GM12878 (cell line): ENCODE data around the gene IL3. TPM values are rescaled to one million over a fixed set of nuclear protein-coding genes. Genes with fewer than 3 reads are reported as not detected.

Experiments
- ATAC-seq: fragments of 200-7000 bp; cut with Tn5 transposase; 3 replicates; pipeline ENCODE4 v1.9.1; 2020; ENCODE audit warnings: mild to moderate bottlenecking, moderate library complexity
- BruUV-seq: library from RNA; stranded (reverse); fragments of 400-500 nt; replicated peaks from 2 replicates; lab custom pipeline; 2021; lab: Mats Ljungman, UMichigan
- CTCF ChIA-PET: fragments of 300-600 bp; sonication (Branson Sonifier 250); formaldehyde crosslinking; extraction: SDS; loops from one replicate; lab custom pipeline; 2021; ENCODE audit warnings: inconsistent platforms; lab: Yijun Ruan, JAX
- POLR2A ChIA-PET: fragments of 350-600 bp; formaldehyde crosslinking; extraction: SDS; loops from one replicate; lab custom pipeline; 2021; ENCODE audit warnings: inconsistent platforms; lab: Charles Lee
- RAD21 ChIA-PET: fragments of 300-600 bp; sonication (Branson Sonifier 250); formaldehyde crosslinking; loops from one replicate; lab custom pipeline; 2023; ENCODE audit warnings: antibody characterized with exemption; ENCODE audit not compliant: unreplicated experiment; lab: Charles Lee
- SMC1A ChIA-PET: fragments of 300-600 bp; sonication (Branson Sonifier 250); formaldehyde crosslinking; loops from one replicate; lab custom pipeline; 2023; ENCODE audit not compliant: unreplicated experiment, uncharacterized antibody; lab: Charles Lee
- DNase-seq: peaks from one replicate; pipeline ENCODE4 v3.0.0-alpha.2; 2011; ENCODE audit warnings: low read depth, low spot score
- FAIRE-seq: peaks from 3 replicates; lab custom pipeline; 2011; peaks lifted over from hg19 to GRCh38; lab: Jason Lieb, UNC
- H2AFZ ChIP-seq: 2 replicates; pipeline ENCODE4 v1.6.0; 2011; ENCODE audit warnings: low read depth, low read length, control low read depth; ENCODE audit not compliant: control insufficient read depth
- H3K27ac ChIP-seq: 2 replicates; pipeline ENCODE4 v1.5.1; 2011; ENCODE audit warnings: control low read depth; ENCODE audit not compliant: control insufficient read depth, insufficient read depth
- H3K27me3 ChIP-seq, 2 experiments: replicated peaks in 1 of 2; 2 replicates each; pipeline versions ENCODE4 v1.6.0 to v1.6.1; 2011; ENCODE audit warnings: low read length in 1 of 2; ENCODE audit not compliant: control insufficient read depth in 2 of 2, insufficient read depth in 2 of 2
- H3K36me3 ChIP-seq, 2 experiments: 2 replicates each; pipeline ENCODE4 v1.5.1; 2011; ENCODE audit warnings: low read length in 1 of 2; ENCODE audit not compliant: control insufficient read depth in 2 of 2, insufficient read depth in 2 of 2
- H3K4me1 ChIP-seq: 2 replicates; pipeline ENCODE4 v1.6.1; 2011; ENCODE audit warnings: mild to moderate bottlenecking, low read length, moderate library complexity, mixed read lengths; ENCODE audit not compliant: control insufficient read depth, insufficient read depth
- H3K4me2 ChIP-seq: 2 replicates; pipeline ENCODE4 v1.6.0; 2011; ENCODE audit warnings: control low read depth; ENCODE audit not compliant: control insufficient read depth, insufficient read depth
- H3K4me3 ChIP-seq: fragments of 200-600 bp; sonication (generic); 2 replicates; pipeline ENCODE4 v1.5.1; 2016
- H3K79me2 ChIP-seq: 2 replicates; pipeline ENCODE4 v1.6.0; 2011; ENCODE audit warnings: low read length; ENCODE audit not compliant: control insufficient read depth, insufficient read depth
- H3K9ac ChIP-seq: 2 replicates; pipeline ENCODE4 v1.8.0; 2011; ENCODE audit warnings: low read length, control low read depth, mixed read lengths; ENCODE audit not compliant: control insufficient read depth, insufficient read depth
- H3K9me3 ChIP-seq: replicated peaks from 3 replicates; pipeline ENCODE4 v1.5.1; 2011; ENCODE audit warnings: mild to moderate bottlenecking, low read length; ENCODE audit not compliant: control insufficient read depth, insufficient read depth
- H4K20me1 ChIP-seq: 2 replicates; pipeline ENCODE4 v1.6.0; 2011; ENCODE audit not compliant: control insufficient read depth, insufficient read depth
- ASH2L ChIP-seq: fragments of 300-600, 200-600 bp; sonication (generic); IDR thresholded peaks from 2 replicates; pipeline ENCODE4 v1.6.1; 2017; ENCODE audit warnings: low read depth, mild to moderate bottlenecking, borderline replicate concordance
- CEBPB ChIP-seq, 2 experiments: fragments of 150-350 bp in 1 of 2; IDR thresholded peaks; 2 replicates each; pipeline ENCODE4 v1.6.1; 2012 to 2014; ENCODE audit warnings: low read depth in 2 of 2, low read length in 2 of 2, borderline replicate concordance in 1 of 2, inconsistent platforms in 1 of 2
- CTCF ChIP-seq, 3 experiments: IDR thresholded peaks in 2 of 3; conservative IDR thresholded peaks in 1 of 3; 2 replicates each; pipeline ENCODE4 v1.5.1; 2011; ENCODE audit warnings: low read depth in 3 of 3, low read length in 3 of 3, mild to moderate bottlenecking in 3 of 3, control low read depth in 2 of 3, moderate library complexity in 2 of 3, inconsistent platforms in 1 of 3, mixed read lengths in 1 of 3; ENCODE audit not compliant: control insufficient read depth in 2 of 3, insufficient read depth in 1 of 3; ENCODE audit errors: extremely low read depth in 1 of 3
- JUND ChIP-seq: IDR thresholded peaks from 2 replicates; pipeline ENCODE4 v1.6.1; 2012; ENCODE audit warnings: low read depth, mild to moderate bottlenecking, low read length, improper control_type of control experiment, moderate library complexity
- PRDM15 ChIP-seq: fragments of 450-650 bp; formaldehyde crosslinking; IDR thresholded peaks from 2 replicates; pipeline ENCODE4 v1.4.0; 2020; ENCODE audit warnings: mild to moderate bottlenecking, moderate library complexity
- RAD21 ChIP-seq: IDR thresholded peaks from 2 replicates; pipeline ENCODE4 v1.6.1; 2011; ENCODE audit warnings: mild to moderate bottlenecking, low read depth, low read length, moderate library complexity; ENCODE audit not compliant: insufficient read depth
- ZNF687 ChIP-seq: fragments of 450-650 bp; IDR thresholded peaks from 2 replicates; pipeline ENCODE4 v1.6.1; 2017; ENCODE audit warnings: mild to moderate bottlenecking, moderate library complexity
- WGBS: methylation state at CpG from one replicate; pipeline ENCODE4 v1.1.6; 2016; ENCODE audit warnings: low lambda C conversion rate; ENCODE audit not compliant: insufficient replicate concordance, insufficient coverage; ENCODE audit errors: missing lambda C conversion rate; 5-methylcytosine and 5-hydroxymethylcytosine counted together
- in situ Hi-C: fragments of 300-500 bp; cut with MboI; formaldehyde crosslinking; loops from 9 replicates; pipeline ENCODE4 v1.14.3; 2018; ENCODE audit warnings: mixed read lengths
- intact Hi-C: fragments of 100-400 bp; cut with micrococcal nuclease; formaldehyde crosslinking; loops from one replicate; pipeline ENCODE4 v1.14.2; 2022; ENCODE audit not compliant: unreplicated experiment
- polyA plus RNA-seq, 11 experiments: library from polyadenylated mRNA; depleted of rRNA in 4 of 11; unstranded in 6 of 11; stranded (reverse) in 5 of 11; fragments of >200 nt; fragmentation: Nextera tagmentation in 4 of 11; fragmentation: Illumina TruSeq in 1 of 11; extraction: Ambion mirVana in 4 of 11; extraction: Trizol in 1 of 11; gene quantifications; 1 replicate in 1 of 11; 2 replicates in 10 of 11; pipeline versions ENCODE4 v1.2.1 to v1.2.3, GENCODE V29; 2011 to 2016; ENCODE audit warnings: inconsistent platforms in 2 of 11, missing spikeins in 2 of 11, low read depth in 1 of 11
- total RNA-seq, 4 experiments: library from RNA; depleted of rRNA in 3 of 4; stranded (reverse); fragments of >200 nt in 3 of 4; fragmentation: Illumina TruSeq in 1 of 4; extraction: Trizol in 1 of 4; gene quantifications; 2 replicates each; pipeline versions ENCODE4 v1.2.1 to v1.2.3, GENCODE V29; 2013 to 2021
- TF ChIP-seq, protein P1 (sequence below): fragments of 450-650 bp; IDR thresholded peaks from 2 replicates; pipeline ENCODE4 v1.6.1; 2017; ENCODE audit warnings: mild to moderate bottlenecking, moderate library complexity

The IL3 gene
- total and polyA plus RNA-seq, 10 of the 15 experiments (the other 5 are each of a cell fraction or from before 2014, with no cell fraction given), result not detected

DNA sequence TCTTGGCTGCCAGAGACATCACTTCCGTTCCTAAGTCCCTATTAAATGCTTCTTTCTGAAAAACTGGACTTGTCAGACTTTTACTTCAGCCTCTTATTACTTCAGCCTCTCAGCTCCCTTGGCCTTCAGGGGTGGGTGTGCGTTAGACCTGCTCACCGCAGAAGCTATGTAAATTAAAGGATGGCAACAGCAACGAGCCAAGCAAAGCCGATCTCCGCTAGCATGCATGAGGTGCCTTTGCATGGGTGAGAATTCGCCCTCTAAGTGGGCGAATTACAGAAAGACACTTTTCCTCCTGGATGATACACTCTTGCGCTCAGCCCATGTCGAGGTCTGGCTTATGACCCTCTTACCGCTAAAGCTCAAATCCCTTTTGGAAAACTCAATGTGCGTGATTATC is 10.9 kb upstream of the IL3 start:
- 68% methylated on average over 12 of the region's 12 CpGs for WGBS
- Histone ChIP-seq H3K4me1 (no peaks in the 10 kb centered on the region), H3K27ac (no peak overlapping the region), H3K9me3 (no peaks in the 10 kb centered on the region), H3K4me2 (no peak overlapping the region), H2AFZ (no peak overlapping the region), H4K20me1 (no peaks in the 10 kb centered on the region), H3K4me3 (no peak overlapping the region), H3K36me3 (no peaks in the 10 kb centered on the region), H3K27me3 (peaks cover 0 to 6% of the 10 kb centered on the region in 2 experiments; a peak in 3 of 4 replicates), H3K9ac (no peak overlapping the region), H3K79me2 (no peaks in the 10 kb centered on the region)
- ChIA-PET POLR2A (no interaction called here), SMC1A (interaction anchor here (1.2 kb wide), 1 partner anchor 13 kb away, joined by 3 read pairs; no protein-coding TSS in a partner anchor), RAD21 (no interaction called here), CTCF (interaction anchor here (1.1 to 2.2 kb wide), 2 partner anchors 14 to 42 kb away, joined by 3 to 8 read pairs; no protein-coding TSS in a partner anchor)
- intact Hi-C loops (no loop called here), in situ Hi-C loops (no loop called here)
- DNase-seq, result no peak
- BruUV-seq, result no TSS peak
- no peak for ATAC-seq
- no peak for FAIRE-seq
- TF ChIP-seq ZNF687, result no peak
- TF ChIP-seq ASH2L, result no peak
- no peak for TF ChIP-seq RAD21
- TF ChIP-seq, protein P1, sequence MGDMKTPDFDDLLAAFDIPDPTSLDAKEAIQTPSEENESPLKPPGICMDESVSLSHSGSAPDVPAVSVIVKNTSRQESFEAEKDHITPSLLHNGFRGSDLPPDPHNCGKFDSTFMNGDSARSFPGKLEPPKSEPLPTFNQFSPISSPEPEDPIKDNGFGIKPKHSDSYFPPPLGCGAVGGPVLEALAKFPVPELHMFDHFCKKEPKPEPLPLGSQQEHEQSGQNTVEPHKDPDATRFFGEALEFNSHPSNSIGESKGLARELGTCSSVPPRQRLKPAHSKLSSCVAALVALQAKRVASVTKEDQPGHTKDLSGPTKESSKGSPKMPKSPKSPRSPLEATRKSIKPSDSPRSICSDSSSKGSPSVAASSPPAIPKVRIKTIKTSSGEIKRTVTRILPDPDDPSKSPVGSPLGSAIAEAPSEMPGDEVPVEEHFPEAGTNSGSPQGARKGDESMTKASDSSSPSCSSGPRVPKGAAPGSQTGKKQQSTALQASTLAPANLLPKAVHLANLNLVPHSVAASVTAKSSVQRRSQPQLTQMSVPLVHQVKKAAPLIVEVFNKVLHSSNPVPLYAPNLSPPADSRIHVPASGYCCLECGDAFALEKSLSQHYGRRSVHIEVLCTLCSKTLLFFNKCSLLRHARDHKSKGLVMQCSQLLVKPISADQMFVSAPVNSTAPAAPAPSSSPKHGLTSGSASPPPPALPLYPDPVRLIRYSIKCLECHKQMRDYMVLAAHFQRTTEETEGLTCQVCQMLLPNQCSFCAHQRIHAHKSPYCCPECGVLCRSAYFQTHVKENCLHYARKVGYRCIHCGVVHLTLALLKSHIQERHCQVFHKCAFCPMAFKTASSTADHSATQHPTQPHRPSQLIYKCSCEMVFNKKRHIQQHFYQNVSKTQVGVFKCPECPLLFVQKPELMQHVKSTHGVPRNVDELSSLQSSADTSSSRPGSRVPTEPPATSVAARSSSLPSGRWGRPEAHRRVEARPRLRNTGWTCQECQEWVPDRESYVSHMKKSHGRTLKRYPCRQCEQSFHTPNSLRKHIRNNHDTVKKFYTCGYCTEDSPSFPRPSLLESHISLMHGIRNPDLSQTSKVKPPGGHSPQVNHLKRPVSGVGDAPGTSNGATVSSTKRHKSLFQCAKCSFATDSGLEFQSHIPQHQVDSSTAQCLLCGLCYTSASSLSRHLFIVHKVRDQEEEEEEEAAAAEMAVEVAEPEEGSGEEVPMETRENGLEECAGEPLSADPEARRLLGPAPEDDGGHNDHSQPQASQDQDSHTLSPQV, result no peak
- TF ChIP-seq PRDM15 (CRISPR knock-in tag), result no peak
- TF ChIP-seq CEBPB (IDR thresholded peaks at IDR 0.05; ENCODE audit: borderline replicate concordance in 1 of 2, low read depth in 2 of 2, low read length in 2 of 2), result no peak
- no peak for TF ChIP-seq JUND
- no peak for TF ChIP-seq CTCF (IDR thresholded peaks at IDR 0.05 in 2 of 3, conservative IDR thresholded peaks at IDR 0.05 in 1 of 3; ENCODE audit: control insufficient read depth in 2 of 3, extremely low read depth in 1 of 3, insufficient read depth in 1 of 3, low read depth in 3 of 3, low read length in 3 of 3)
